ENCODE results near the gene OPTN.

- TF ChIP-seq EP300 (IDR thresholded peaks at IDR 0.05) (no peak), POLR2A (IDR thresholded peaks at IDR 0.05; ENCODE audit: low read depth) (no peak), CTCF (IDR thresholded peaks at IDR 0.05) (no peak)
Measured at GRCh38 chr10:13087601-13087985, 12.4 kb upstream of the OPTN start.

Measured in esophagus muscularis mucosa (tissue), 4 donors.